Body of pancreas (tissue), 4 donors: Measurements from ENCODE around the gene DLGAP1. TPM values are rescaled to one million over a fixed set of nuclear protein-coding genes. Genes with fewer than 3 reads are reported as not detected.

ENCODE experiments used
- ATAC-seq: fragments of 150-250 bp; one replicate; pipeline ENCODE4 v1.9.1; 2016
- DNase-seq, 4 donors: peaks; one replicate each; pipeline ENCODE4 v3.0.0-alpha.2; 2019
- H3K27ac ChIP-seq, 4 donors: fragments of 200-600 bp; sonication (generic); 1 replicate in 3 of 4; 2 replicates in 1 of 4; pipeline versions ENCODE4 v1.5.1 to v1.6.1; 2016 to 2019; ENCODE audit warnings: mild to moderate bottlenecking in 1 of 4, mixed read lengths in 1 of 4, moderate library complexity in 1 of 4
- H3K27me3 ChIP-seq, 2 donors: fragments of 200-600 bp; sonication (generic); one replicate each; pipeline ENCODE4 v1.6.0; 2016; ENCODE audit warnings: mild to moderate bottlenecking in 1 of 2
- H3K36me3 ChIP-seq, 2 donors: fragments of 200-600 bp; sonication (generic); replicated peaks in 1 of 2; 2 replicates each; pipeline ENCODE4 v1.5.1; 2016; ENCODE audit warnings: low read depth in 2 of 2; ENCODE audit not compliant: insufficient read depth in 1 of 2
- H3K4me1 ChIP-seq: fragments of 200-600 bp; sonication (generic); one replicate; pipeline ENCODE4 v1.6.0; 2016
- H3K4me3 ChIP-seq, 2 donors: fragments of 200-600 bp; sonication (generic); 1 replicate in 1 of 2; 2 replicates in 1 of 2; pipeline ENCODE4 v1.5.1; 2016 to 2019
- H3K9me3 ChIP-seq, 3 donors: fragments of 200-600 bp; sonication (generic); 1 replicate in 2 of 3; 2 replicates in 1 of 3; pipeline ENCODE4 v1.5.1; 2016
- POLR2A ChIP-seq, 3 donors: fragments of 450-650 bp; IDR thresholded peaks; one replicate each; pipeline ENCODE4 v1.6.1; 2016; ENCODE audit warnings: antibody characterized with exemption in 3 of 3, mild to moderate bottlenecking in 2 of 3
- WGBS, 2 donors: methylation state at CpG; one replicate each; pipeline ENCODE4 v1.1.5; 2017; 5-methylcytosine and 5-hydroxymethylcytosine counted together
- intact Hi-C: fragments of 100-400 bp; cut with DNase I; formaldehyde crosslinking; loops from one replicate; pipeline ENCODE4 v1.15.1; 2023
- total RNA-seq, 2 donors: library from RNA; depleted of rRNA; stranded (reverse); fragments of >200 nt; gene quantifications; one replicate each; pipeline ENCODE4 v1.1.0, GENCODE V29; 2016
- TF ChIP-seq, protein P1 (sequence below), 7 experiments: fragments of 450-650 bp in 4 of 7; fragments of 200-600 bp in 3 of 7; sonication (generic) in 3 of 7; IDR thresholded peaks; one replicate each; pipeline ENCODE4 v1.5.1; 2016 to 2019; ENCODE audit warnings: antibody characterized with exemption in 7 of 7

DLGAP1 gene
- total RNA-seq, 2 donors from 2014 or later: 0.52 to 7.9 TPM

DNA sequence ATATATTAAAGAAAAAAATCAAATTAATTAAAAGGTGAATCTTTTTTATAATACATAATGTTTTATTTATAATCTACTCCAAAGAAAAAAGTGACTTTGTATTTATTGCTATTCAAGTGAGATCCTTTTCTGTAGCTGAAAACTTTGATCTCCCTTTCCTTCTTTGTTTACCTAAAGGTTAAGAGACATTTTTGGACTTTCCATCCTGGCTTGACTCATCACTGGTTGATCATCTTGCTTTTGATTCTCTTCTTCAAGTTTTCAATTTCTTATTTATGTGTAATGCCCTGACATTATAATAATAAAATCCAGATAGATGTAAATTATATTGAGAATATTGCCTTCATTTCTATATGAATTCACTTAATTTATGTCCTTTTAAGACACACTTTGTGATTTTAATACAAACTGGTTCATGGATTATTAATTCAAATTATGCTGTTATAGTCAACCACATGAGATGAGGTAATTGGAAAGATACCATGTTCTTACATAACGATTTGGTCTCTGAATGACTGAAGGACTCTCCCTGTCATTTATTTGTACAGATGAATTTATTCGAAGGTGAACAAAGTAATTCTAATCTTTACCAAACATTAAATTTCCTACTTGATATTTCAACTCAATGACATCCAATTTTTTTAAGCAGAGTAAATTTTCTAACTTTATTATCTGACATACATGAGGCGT lies 820.7 kb downstream of the DLGAP1 start:
- intact Hi-C loops: no loop called here
- ATAC-seq (no peak), DNase-seq (no peak)
- Histone ChIP-seq H3K27me3 (no peaks in the 10 kb centered on the region), H3K27ac (no peak overlapping the region), H3K4me1 (no peaks in the 10 kb centered on the region), H3K4me3 (no peak overlapping the region), H3K36me3 (no peaks in the 10 kb centered on the region), H3K9me3 (no peaks in the 10 kb centered on the region)
- 66 to 69% methylated on average over 3 of the region's 3 CpGs for WGBS, 2 donors
- TF ChIP-seq, protein P1, sequence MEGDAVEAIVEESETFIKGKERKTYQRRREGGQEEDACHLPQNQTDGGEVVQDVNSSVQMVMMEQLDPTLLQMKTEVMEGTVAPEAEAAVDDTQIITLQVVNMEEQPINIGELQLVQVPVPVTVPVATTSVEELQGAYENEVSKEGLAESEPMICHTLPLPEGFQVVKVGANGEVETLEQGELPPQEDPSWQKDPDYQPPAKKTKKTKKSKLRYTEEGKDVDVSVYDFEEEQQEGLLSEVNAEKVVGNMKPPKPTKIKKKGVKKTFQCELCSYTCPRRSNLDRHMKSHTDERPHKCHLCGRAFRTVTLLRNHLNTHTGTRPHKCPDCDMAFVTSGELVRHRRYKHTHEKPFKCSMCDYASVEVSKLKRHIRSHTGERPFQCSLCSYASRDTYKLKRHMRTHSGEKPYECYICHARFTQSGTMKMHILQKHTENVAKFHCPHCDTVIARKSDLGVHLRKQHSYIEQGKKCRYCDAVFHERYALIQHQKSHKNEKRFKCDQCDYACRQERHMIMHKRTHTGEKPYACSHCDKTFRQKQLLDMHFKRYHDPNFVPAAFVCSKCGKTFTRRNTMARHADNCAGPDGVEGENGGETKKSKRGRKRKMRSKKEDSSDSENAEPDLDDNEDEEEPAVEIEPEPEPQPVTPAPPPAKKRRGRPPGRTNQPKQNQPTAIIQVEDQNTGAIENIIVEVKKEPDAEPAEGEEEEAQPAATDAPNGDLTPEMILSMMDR (IDR thresholded peaks at IDR 0.05): no peak
- no peak for TF ChIP-seq POLR2A (IDR thresholded peaks at IDR 0.05)

DNA sequence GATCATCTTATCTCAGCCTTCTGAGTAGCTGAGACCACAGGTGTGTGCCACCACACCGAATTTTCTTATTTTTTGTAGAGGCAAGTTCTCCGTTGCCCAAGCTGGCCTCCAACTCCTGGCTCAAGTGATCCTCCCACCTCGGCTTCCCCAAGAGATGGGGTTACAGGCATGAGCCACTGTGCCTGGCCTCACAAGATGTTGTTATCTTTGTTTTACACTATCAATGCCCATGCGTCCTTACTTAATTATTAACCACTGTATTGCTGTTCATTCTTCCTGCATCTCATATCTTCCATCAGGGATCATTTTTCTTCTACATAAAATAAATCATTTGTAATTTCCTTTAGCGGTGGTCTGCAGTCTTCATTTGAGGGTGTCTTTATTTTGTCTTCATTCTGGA lies 823.2 kb downstream of the DLGAP1 start:
- H3K36me3 ChIP-seq: no peaks in the 10 kb centered on the region
- no peak for TF ChIP-seq POLR2A (IDR thresholded peaks at IDR 0.05)
- TF ChIP-seq, protein P1 (IDR thresholded peaks at IDR 0.05): no peak
- H3K4me3 ChIP-seq: no peak overlapping the region
- H3K27me3 ChIP-seq: no peaks in the 10 kb centered on the region
- H3K4me1 ChIP-seq: no peaks in the 10 kb centered on the region
- ATAC-seq: no peak
- DNase-seq: no peak
- intact Hi-C loops: no loop called here
- 66 to 82% methylated on average over 5 of the region's 5 CpGs for WGBS, 2 donors
- H3K9me3 ChIP-seq: no peaks in the 10 kb centered on the region
- no peak overlapping the region for H3K27ac ChIP-seq

DNA sequence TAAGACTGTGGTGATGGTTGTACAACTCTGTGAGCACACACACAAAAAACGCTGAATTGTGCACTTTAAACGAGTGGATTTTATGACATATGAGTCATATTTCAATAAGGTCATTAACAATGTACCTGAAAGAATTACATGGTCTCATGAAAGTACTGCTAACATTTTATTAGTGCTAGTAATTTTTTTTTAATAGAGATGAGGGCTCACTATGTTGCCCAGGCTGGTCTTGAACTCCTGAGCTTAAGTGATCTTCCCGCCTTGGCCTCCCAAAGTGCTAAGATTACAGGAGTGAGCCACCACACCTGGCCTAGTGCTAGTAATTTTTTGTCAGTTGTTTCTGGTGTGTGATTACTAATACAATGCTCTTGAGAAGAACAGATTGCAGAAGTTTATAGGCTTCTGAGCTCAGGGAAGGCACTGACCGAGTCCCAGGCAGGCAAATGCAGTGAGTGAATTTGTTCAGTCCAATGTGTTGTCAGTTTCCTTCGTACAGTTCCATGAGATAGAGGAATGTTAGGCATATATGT lies 828.1 kb downstream of the DLGAP1 start:
- no peaks in the 10 kb centered on the region for H3K9me3 ChIP-seq
- DNase-seq (no peak), ATAC-seq (no peak)
- intact Hi-C loops: no loop called here
- H3K27ac ChIP-seq: no peak overlapping the region
- TF ChIP-seq, protein P1 (IDR thresholded peaks at IDR 0.05): no peak
- no peak for TF ChIP-seq POLR2A (IDR thresholded peaks at IDR 0.05)
- no peaks in the 10 kb centered on the region for H3K27me3 ChIP-seq
- no peak overlapping the region for H3K4me3 ChIP-seq
- peaks cover 21% of the 10 kb centered on the region for H3K4me1 ChIP-seq
- WGBS, 2 donors: 82 to 89% methylated on average over 5 of the region's 5 CpGs
- no peaks in the 10 kb centered on the region for H3K36me3 ChIP-seq

DNA sequence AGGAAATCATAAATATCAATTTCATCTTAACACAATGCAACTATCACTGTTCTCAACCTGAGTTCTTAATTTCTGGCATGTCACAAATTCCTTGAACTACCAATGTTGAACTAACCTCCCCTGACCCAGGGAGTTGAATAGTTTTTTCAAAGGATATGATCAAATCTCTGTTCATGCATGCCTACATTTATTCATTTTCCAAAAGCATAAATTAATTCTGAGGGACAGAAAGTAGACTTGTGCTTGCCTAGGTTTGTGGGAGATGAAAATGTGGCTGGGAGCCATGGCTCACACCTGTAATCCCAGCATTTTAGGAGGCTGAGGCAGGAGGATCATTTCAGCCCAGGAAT lies 829.4 kb downstream of the DLGAP1 start:
- Histone ChIP-seq H3K4me1 (peaks cover 24% of the 10 kb centered on the region), H3K27ac (no peak overlapping the region), H3K36me3 (no peaks in the 10 kb centered on the region), H3K4me3 (no peak overlapping the region), H3K9me3 (no peaks in the 10 kb centered on the region), H3K27me3 (no peaks in the 10 kb centered on the region)
- DNase-seq (no peak), ATAC-seq (no peak)
- TF ChIP-seq, protein P1 (IDR thresholded peaks at IDR 0.05): no peak
- no peak for TF ChIP-seq POLR2A (IDR thresholded peaks at IDR 0.05)
- intact Hi-C loops: no loop called here
